ENCODE measurements around the gene HDAC6.
"Not testable (repeated sequence)": the region's sequence is repeated elsewhere in the genome, so short reads cannot be mapped to it uniquely, and the experiment has no call there.

HDAC6 gene

DNA sequence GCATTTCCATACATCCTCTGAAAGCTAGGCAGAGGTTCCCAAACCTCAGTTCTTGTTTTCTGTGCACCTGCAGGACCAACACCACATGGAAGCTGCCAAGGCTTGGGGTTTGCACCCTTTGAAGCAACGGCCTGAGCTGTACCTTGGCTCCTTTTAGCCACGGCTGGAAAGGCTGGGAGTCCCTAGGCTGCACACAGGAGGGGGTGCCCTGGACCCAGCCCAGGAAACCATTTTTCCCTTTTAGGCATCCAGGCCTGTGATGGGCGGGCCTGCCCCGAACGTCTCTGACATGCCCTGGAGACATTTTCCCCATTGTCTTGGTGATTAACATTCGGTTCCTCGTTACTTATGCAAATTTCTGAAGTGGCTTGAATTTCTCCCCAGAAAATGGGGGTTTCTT lies 51.0 kb downstream of the HDAC6 start:
- H3K9me3 ChIP-seq (ENCODE audit: control insufficient read depth, insufficient read depth, low read length) = peaks cover 27% of the 10 kb centered on the region
- H3K4me1 ChIP-seq (ENCODE audit: control insufficient read depth, insufficient read depth, low read length) = no peaks in the 10 kb centered on the region

DNA sequence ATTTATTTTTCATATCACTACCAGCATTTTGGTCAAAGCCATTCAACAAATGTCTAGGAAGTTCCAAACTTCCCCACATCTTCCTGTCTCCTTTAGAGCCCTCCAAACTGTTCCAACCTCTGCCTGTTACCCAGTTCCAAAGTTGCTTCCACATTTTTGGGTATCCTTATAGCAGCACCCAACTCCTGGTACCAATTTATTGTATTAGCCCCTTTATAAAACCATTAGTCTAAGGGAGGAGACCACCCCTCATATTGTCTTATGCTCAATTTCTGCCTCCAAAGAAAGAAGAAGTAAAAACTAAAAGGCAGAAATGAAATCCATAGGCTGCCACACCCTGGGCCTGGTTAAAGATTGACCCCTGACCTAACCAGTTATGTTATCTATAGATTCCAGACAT lies 51.6 kb downstream of the HDAC6 start:
- not testable (repeated sequence) for H3K27me3 ChIP-seq (ENCODE audit: control insufficient read depth, insufficient read depth, low read length); H3K4me3 ChIP-seq (ENCODE audit: low read depth, low read length); H3K36me3 ChIP-seq (ENCODE audit: control insufficient read depth, insufficient read depth, low read length); H3K4me1 ChIP-seq (ENCODE audit: control insufficient read depth, insufficient read depth, low read length); H3K27ac ChIP-seq (ENCODE audit: low read depth, low read length); H3K9ac ChIP-seq (ENCODE audit: low read depth, low read length)
- H3K9me3 ChIP-seq (ENCODE audit: control insufficient read depth, insufficient read depth, low read length) = peaks cover 29% of the 10 kb centered on the region

More for the DNA sequence above, 51.0 kb downstream of the HDAC6 start:
- Histone ChIP-seq H3K27ac (ENCODE audit: low read depth, low read length) (no peak overlapping the region), H3K36me3 (ENCODE audit: control insufficient read depth, insufficient read depth, low read length) (no peaks in the 10 kb centered on the region), H3K9ac (ENCODE audit: low read depth, low read length) (no peak overlapping the region), H3K27me3 (ENCODE audit: control insufficient read depth, insufficient read depth, low read length) (no peaks in the 10 kb centered on the region), H3K4me3 (ENCODE audit: low read depth, low read length) (no peak overlapping the region)

- H3K4me1 ChIP-seq (ENCODE audit: control insufficient read depth, insufficient read depth, low read length); H3K9ac ChIP-seq (ENCODE audit: low read depth, low read length); H3K36me3 ChIP-seq (ENCODE audit: control insufficient read depth, insufficient read depth, low read length); H3K27me3 ChIP-seq (ENCODE audit: control insufficient read depth, insufficient read depth, low read length); H3K27ac ChIP-seq (ENCODE audit: low read depth, low read length); H3K4me3 ChIP-seq (ENCODE audit: low read depth, low read length): not testable (repeated sequence)
- H3K9me3 ChIP-seq (ENCODE audit: control insufficient read depth, insufficient read depth, low read length) = peaks cover 24% of the 10 kb centered on the region; the same call in 1 of the 2 replicates
These were observed 52.4 kb downstream of the HDAC6 start for GRCh38 chrX:48854121-48854804.

DNA sequence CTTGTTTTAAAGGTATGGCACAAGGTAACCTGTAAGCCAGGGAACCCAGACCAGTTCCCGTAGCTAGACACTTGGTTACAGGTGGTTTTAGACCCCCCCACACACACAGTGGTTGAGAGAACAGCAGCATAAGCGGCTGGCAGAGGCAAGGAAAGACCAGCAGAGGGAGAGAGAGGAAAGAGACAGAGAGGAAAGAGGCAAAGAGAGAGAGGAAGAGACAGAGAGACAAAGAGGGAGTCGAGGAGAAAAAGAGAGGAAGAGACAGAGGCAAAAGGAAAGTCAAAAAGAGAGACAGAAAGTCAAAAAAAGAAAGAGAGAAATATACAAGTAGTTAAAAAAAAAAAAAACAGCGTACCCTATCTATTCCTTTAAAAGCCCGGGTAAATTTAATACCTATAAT lies 53.0 kb downstream of the HDAC6 start:
- H3K27ac ChIP-seq (ENCODE audit: low read depth, low read length) = no peak overlapping the region
- H3K9ac ChIP-seq (ENCODE audit: low read depth, low read length) = no peak overlapping the region
- no peaks in the 10 kb centered on the region for H3K36me3 ChIP-seq (ENCODE audit: control insufficient read depth, insufficient read depth, low read length)
- H3K27me3 ChIP-seq (ENCODE audit: control insufficient read depth, insufficient read depth, low read length) = no peaks in the 10 kb centered on the region
- no peaks in the 10 kb centered on the region for H3K4me1 ChIP-seq (ENCODE audit: control insufficient read depth, insufficient read depth, low read length)
- H3K4me3 ChIP-seq (ENCODE audit: low read depth, low read length) = no peak overlapping the region
- peaks cover 25% of the 10 kb centered on the region for H3K9me3 ChIP-seq (ENCODE audit: control insufficient read depth, insufficient read depth, low read length)

GRCh38 chrX:48864210-48864609 lies 62.3 kb downstream of the HDAC6 start:
- Histone ChIP-seq H3K27me3 (ENCODE audit: control insufficient read depth, insufficient read depth, low read length) (no peaks in the 10 kb centered on the region), H3K4me3 (ENCODE audit: low read depth, low read length) (no peak overlapping the region), H3K36me3 (ENCODE audit: control insufficient read depth, insufficient read depth, low read length) (no peaks in the 10 kb centered on the region), H3K9ac (ENCODE audit: low read depth, low read length) (no peak overlapping the region), H3K4me1 (ENCODE audit: control insufficient read depth, insufficient read depth, low read length) (no peaks in the 10 kb centered on the region), H3K27ac (ENCODE audit: low read depth, low read length) (no peak overlapping the region), H3K9me3 (ENCODE audit: control insufficient read depth, insufficient read depth, low read length) (peaks cover 17% of the 10 kb centered on the region)

DNA sequence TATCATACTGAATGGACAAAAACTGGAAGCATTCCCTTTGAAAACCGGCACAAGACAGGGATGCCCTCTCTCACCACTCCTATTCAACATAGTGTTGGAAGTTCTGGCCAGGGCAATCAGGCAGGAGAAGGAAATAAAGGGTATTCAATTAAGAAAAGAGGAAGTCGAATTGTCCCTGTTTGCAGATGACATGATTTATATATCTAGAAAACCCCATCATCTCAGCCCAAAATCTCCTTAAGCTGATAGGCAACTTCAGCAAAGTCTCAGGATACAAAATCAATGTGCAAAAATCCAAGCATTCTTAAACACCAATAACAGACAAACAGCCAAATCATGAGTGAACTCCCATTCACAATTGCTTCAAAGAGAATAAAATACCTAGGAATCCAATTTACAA lies 70.2 kb downstream of the HDAC6 start:
- not testable (repeated sequence) for H3K4me3 ChIP-seq (ENCODE audit: low read depth, low read length); H3K36me3 ChIP-seq (ENCODE audit: control insufficient read depth, insufficient read depth, low read length); H3K27me3 ChIP-seq (ENCODE audit: control insufficient read depth, insufficient read depth, low read length); H3K27ac ChIP-seq (ENCODE audit: low read depth, low read length); H3K9ac ChIP-seq (ENCODE audit: low read depth, low read length); H3K4me1 ChIP-seq (ENCODE audit: control insufficient read depth, insufficient read depth, low read length)
- peaks cover 15% of the 10 kb centered on the region; the same call in 1 of the 2 replicates for H3K9me3 ChIP-seq (ENCODE audit: control insufficient read depth, insufficient read depth, low read length)
